C4-2B (cell line): ENCODE results near the gene BNC2.

Experiments used
- H3K27ac ChIP-seq: fragments of 450-650 bp; 2 replicates; pipeline ENCODE4 v1.5.1; 2017
- CTCF ChIP-seq: fragments of 450-650 bp; conservative IDR thresholded peaks from 2 replicates; pipeline ENCODE4 v1.5.1; 2017; ENCODE audit warnings: mild to moderate bottlenecking
- ZFX ChIP-seq: fragments of 450-650 bp; IDR thresholded peaks from 2 replicates; pipeline ENCODE4 v1.6.1; 2017

The BNC2 gene

GRCh38 chr9:16732546-16732945, 137.9 kb downstream of the BNC2 start:
- no peak for TF ChIP-seq CTCF
- no peak for TF ChIP-seq ZFX
- H3K27ac ChIP-seq = no peak overlapping the region

GRCh38 chr9:16730162-16730561, 140.3 kb downstream of the BNC2 start:
- no peak overlapping the region for H3K27ac ChIP-seq
- TF ChIP-seq ZFX = no peak
- no peak for TF ChIP-seq CTCF

GRCh38 chr9:16729651-16730050, 140.8 kb downstream of the BNC2 start:
- TF ChIP-seq CTCF (no peak), ZFX (no peak)
- no peak overlapping the region for H3K27ac ChIP-seq

- TF ChIP-seq ZFX (no peak), CTCF (no peak)
- H3K27ac ChIP-seq = no peak overlapping the region
Observed at GRCh38 chr9:16728137-16728508, 142.3 kb downstream of the BNC2 start.

GRCh38 chr9:16727452-16728136, 142.9 kb downstream of the BNC2 start:
- H3K27ac ChIP-seq = no peak overlapping the region
- TF ChIP-seq CTCF (no peak), ZFX (no peak)

GRCh38 chr9:16726718-16727451, 143.6 kb downstream of the BNC2 start:
- peak overlapping the region; percentile 5; the same call in 1 of the 2 replicates for H3K27ac ChIP-seq
- TF ChIP-seq CTCF (no peak), ZFX (no peak)

- H3K27ac ChIP-seq = no peak overlapping the region
Observed at GRCh38 chr9:16726029-16726428, 144.4 kb downstream of the BNC2 start.

More at GRCh38 chr9:16726029-16726428, 144.4 kb downstream of the BNC2 start:
- peak; percentile 33 for TF ChIP-seq CTCF
- TF ChIP-seq ZFX = no peak
